ENCODE results near the gene PCDHB9. TPM values are rescaled to one million over a fixed set of nuclear protein-coding genes. Genes with fewer than 3 reads are reported as not detected.
"Not testable (repeated sequence)": the region's sequence is repeated elsewhere in the genome, so short reads cannot be mapped to it uniquely, and the experiment has no call there.

Gene PCDHB9
- polyA plus RNA-seq = 0.31 TPM

- peak within 1 kb of the TSS; percentile 30 to 75 (median 52) for H3K4me3 Mint-ChIP-seq
- no peak within 1 kb of the TSS for H3K27ac Mint-ChIP-seq
- H3K9me3 Mint-ChIP-seq = peaks cover 19 to 26% (median 19%) of the 10 kb centered on the region in 3 donors
- H3K36me3 Mint-ChIP-seq = no peaks in the 10 kb centered on the region
- H3K4me1 Mint-ChIP-seq = peaks cover 0 to 4% (median 3%) of the 10 kb centered on the region in 3 donors
- peaks cover 25% of the 10 kb centered on the region for H3K27me3 Mint-ChIP-seq
Observed at GRCh38 chr5:141186897-141187512, at the start of gene PCDHB9. TSS of gene PCDHB9 (plus strand) at chr5:141187161. CDS start at chr5:141187319, 158 bp downstream.

- H3K36me3 Mint-ChIP-seq, H3K4me1 Mint-ChIP-seq, H3K27ac Mint-ChIP-seq, H3K4me3 Mint-ChIP-seq, H3K27me3 Mint-ChIP-seq: not testable (repeated sequence)
- peaks cover 21 to 36% (median 25%) of the 10 kb centered on the region in 3 donors for H3K9me3 Mint-ChIP-seq
Observed at GRCh38 chr5:141137346-141137745, 49.6 kb upstream of the PCDHB9 start.

GRCh38 chr5:141149812-141150211 is 37.1 kb upstream of the PCDHB9 start, which contains the start of gene PCDHB6:
TSS of gene PCDHB6 (plus strand) at chr5:141150057. CDS start at chr5:141150258, 201 bp downstream.
- Mint-ChIP-seq H3K27ac (peak within 1 kb of the TSS in 1 of 3 donors; percentile 72), H3K36me3 (peaks cover 2% of the 10 kb centered on the region), H3K4me1 (peaks cover 3 to 5% (median 4%) of the 10 kb centered on the region in 3 donors), H3K4me3 (peak within 1 kb of the TSS in 3 of 4 donors; percentile 37 to 79 (median 71)), H3K27me3 (peaks cover 10% of the 10 kb centered on the region), H3K9me3 (peaks cover 4 to 21% (median 7%) of the 10 kb centered on the region in 3 donors)

- peaks cover 4 to 21% (median 7%) of the 10 kb centered on the region in 3 donors for H3K9me3 Mint-ChIP-seq
- H3K4me3 Mint-ChIP-seq = peak overlapping the region in 3 of 4 donors; percentile 37 to 79 (median 71)
- H3K4me1 Mint-ChIP-seq = peaks cover 3 to 5% (median 4%) of the 10 kb centered on the region in 3 donors
- no peaks in the 10 kb centered on the region for H3K36me3 Mint-ChIP-seq
- H3K27me3 Mint-ChIP-seq = peaks cover 10% of the 10 kb centered on the region
- H3K27ac Mint-ChIP-seq = peak overlapping the region in 1 of 3 donors; percentile 72
Observed at GRCh38 chr5:141150224-141150992, 36.6 kb upstream of the PCDHB9 start.

- Mint-ChIP-seq H3K36me3 (no peaks in the 10 kb centered on the region), H3K9me3 (peaks cover 4 to 22% (median 7%) of the 10 kb centered on the region in 3 donors), H3K4me1 (peaks cover 4 to 5% (median 4%) of the 10 kb centered on the region in 3 donors), H3K27me3 (peaks cover 13% of the 10 kb centered on the region), H3K4me3 (peak overlapping the region in 1 of 4 donors; percentile 18), H3K27ac (no peak overlapping the region)
Observed at GRCh38 chr5:141150993-141151325, 36.0 kb upstream of the PCDHB9 start.

GRCh38 chr5:141151632-141152031 is 35.3 kb upstream of the PCDHB9 start:
- Mint-ChIP-seq H3K27me3 (peaks cover 13% of the 10 kb centered on the region), H3K9me3 (peaks cover 4 to 26% (median 11%) of the 10 kb centered on the region in 3 donors)
- H3K27ac Mint-ChIP-seq, H3K4me1 Mint-ChIP-seq, H3K36me3 Mint-ChIP-seq, H3K4me3 Mint-ChIP-seq: not testable (repeated sequence)

- not testable (repeated sequence) for H3K4me3 Mint-ChIP-seq, H3K4me1 Mint-ChIP-seq, H3K27ac Mint-ChIP-seq, H3K36me3 Mint-ChIP-seq
- peaks cover 4 to 26% (median 11%) of the 10 kb centered on the region in 3 donors for H3K9me3 Mint-ChIP-seq
- peaks cover 13% of the 10 kb centered on the region for H3K27me3 Mint-ChIP-seq
Observed at GRCh38 chr5:141152096-141152495, 34.9 kb upstream of the PCDHB9 start.

- H3K27me3 Mint-ChIP-seq = peaks cover 10% of the 10 kb centered on the region
- H3K4me1 Mint-ChIP-seq = peaks cover 0 to 3% (median 0%) of the 10 kb centered on the region in 3 donors
- no peak overlapping the region for H3K4me3 Mint-ChIP-seq
- H3K9me3 Mint-ChIP-seq = peaks cover 4 to 20% (median 10%) of the 10 kb centered on the region in 3 donors
- H3K36me3 Mint-ChIP-seq = no peaks in the 10 kb centered on the region
- no peak overlapping the region for H3K27ac Mint-ChIP-seq
Observed at GRCh38 chr5:141155540-141156374, 31.2 kb upstream of the PCDHB9 start.

GRCh38 chr5:141157356-141157755 is 29.6 kb upstream of the PCDHB9 start:
- peaks cover 4 to 14% (median 10%) of the 10 kb centered on the region in 3 donors for H3K9me3 Mint-ChIP-seq
- not testable (repeated sequence) for H3K36me3 Mint-ChIP-seq, H3K4me1 Mint-ChIP-seq, H3K27me3 Mint-ChIP-seq, H3K4me3 Mint-ChIP-seq, H3K27ac Mint-ChIP-seq

- H3K9me3 Mint-ChIP-seq = peaks cover 4 to 15% (median 10%) of the 10 kb centered on the region in 3 donors
- not testable (repeated sequence) for H3K36me3 Mint-ChIP-seq, H3K4me3 Mint-ChIP-seq, H3K27ac Mint-ChIP-seq, H3K27me3 Mint-ChIP-seq, H3K4me1 Mint-ChIP-seq
Observed at GRCh38 chr5:141157901-141158300, 29.1 kb upstream of the PCDHB9 start.

GRCh38 chr5:141172381-141173204 is 14.4 kb upstream of the PCDHB9 start, which contains the start of gene PCDHB7:
TSS of gene PCDHB7 (plus strand) at chr5:141172644. CDS start at chr5:141172836, 192 bp downstream.
- H3K9me3 Mint-ChIP-seq = peaks cover 2 to 11% (median 4%) of the 10 kb centered on the region in 3 donors

GRCh38 chr5:141174291-141175104 is 12.5 kb upstream of the PCDHB9 start:
- H3K4me3 Mint-ChIP-seq, H3K4me1 Mint-ChIP-seq, H3K36me3 Mint-ChIP-seq, H3K9me3 Mint-ChIP-seq, H3K27ac Mint-ChIP-seq, H3K27me3 Mint-ChIP-seq: not testable (repeated sequence)

More at GRCh38 chr5:141172381-141173204, 14.4 kb upstream of the PCDHB9 start, which contains the start of gene PCDHB7:
- peaks cover 0 to 2% (median 0%) of the 10 kb centered on the region in 3 donors for H3K4me1 Mint-ChIP-seq
- no peak within 1 kb of the TSS for H3K27ac Mint-ChIP-seq
- H3K4me3 Mint-ChIP-seq = no peak within 1 kb of the TSS
- H3K36me3 Mint-ChIP-seq = peaks cover 2% of the 10 kb centered on the region
- H3K27me3 Mint-ChIP-seq = peaks cover 14% of the 10 kb centered on the region

- Mint-ChIP-seq H3K27me3 (peaks cover 8% of the 10 kb centered on the region), H3K4me1 (peaks cover 0 to 2% (median 0%) of the 10 kb centered on the region in 3 donors), H3K27ac (no peak overlapping the region), H3K9me3 (peaks cover 0 to 4% (median 2%) of the 10 kb centered on the region in 3 donors), H3K36me3 (no peaks in the 10 kb centered on the region), H3K4me3 (no peak overlapping the region)
Observed at GRCh38 chr5:141175933-141176332, 11.0 kb upstream of the PCDHB9 start.
